Endothelial cell of umbilical vein (primary cell): ENCODE data around the gene RGS6. TPM values are rescaled to one million over a fixed set of nuclear protein-coding genes. Genes with fewer than 3 reads are reported as not detected.

Experiments
- BruUV-seq: library from RNA; stranded (reverse); fragments of 400-500 nt; replicated peaks from 2 replicates; lab custom pipeline; 2021; lab: Mats Ljungman, UMichigan
- CTCF ChIA-PET: fragments of 300-600, 350-600 bp; sonication (Branson Sonifier 250); formaldehyde crosslinking; loops from one replicate; lab custom pipeline; 2021; ENCODE audit warnings: antibody characterized with exemption, inconsistent platforms; lab: Charles Lee
- POLR2A ChIA-PET: fragments of 300-600, 350-600 bp; sonication (Branson Sonifier 250); formaldehyde crosslinking; loops from one replicate; lab custom pipeline; 2021; ENCODE audit warnings: antibody characterized with exemption, inconsistent platforms; lab: Charles Lee
- DNase-seq: peaks from one replicate; pipeline ENCODE4 v3.0.0-alpha.2; 2011; ENCODE audit warnings: low read depth, low spot score
- FAIRE-seq: peaks from 2 replicates; lab custom pipeline; 2011; peaks lifted over from hg19 to GRCh38; lab: Jason Lieb, UNC
- H2AFZ ChIP-seq: 2 replicates; pipeline ENCODE4 v1.6.0; 2012; ENCODE audit warnings: low read depth, low read length, control low read depth, inconsistent platforms
- H3K27ac ChIP-seq: 2 replicates; pipeline ENCODE4 v1.5.1; 2011; ENCODE audit warnings: low read depth, mild to moderate bottlenecking, control low read depth, low read length, moderate library complexity; ENCODE audit not compliant: insufficient read depth
- H3K27me3 ChIP-seq, 2 experiments: 2 replicates each; pipeline versions ENCODE4 v1.6.0 to v1.6.1; 2011; ENCODE audit warnings: low read length in 2 of 2, mixed read lengths in 1 of 2; ENCODE audit not compliant: control insufficient read depth in 2 of 2, insufficient read depth in 2 of 2
- H3K36me3 ChIP-seq, 2 experiments: 2 replicates in 1 of 2; 3 replicates in 1 of 2; pipeline ENCODE4 v1.5.1; 2011; ENCODE audit warnings: low read length in 2 of 2, mild to moderate bottlenecking in 1 of 2, moderate library complexity in 1 of 2; ENCODE audit not compliant: control insufficient read depth in 2 of 2, insufficient read depth in 2 of 2; ENCODE audit errors: extremely low read depth in 1 of 2
- H3K4me1 ChIP-seq: 3 replicates; pipeline ENCODE4 v1.5.1; 2011; ENCODE audit warnings: mild to moderate bottlenecking, low read length; ENCODE audit not compliant: control insufficient read depth, insufficient read depth; ENCODE audit errors: extremely low read depth
- H3K4me2 ChIP-seq: 2 replicates; pipeline ENCODE4 v1.6.1; 2011; ENCODE audit warnings: low read length, control low read depth, mixed read lengths; ENCODE audit not compliant: insufficient read depth
- H3K4me3 ChIP-seq, 3 experiments: fragments of 200-600 bp in 1 of 3; sonication (generic), shearing (Covaris generic) in 1 of 3; replicated peaks in 1 of 3; 2 replicates each; pipeline ENCODE4 v1.5.1; 2011 to 2016; ENCODE audit warnings: control low read depth in 3 of 3, low read length in 3 of 3, mild to moderate bottlenecking in 2 of 3, inconsistent platforms in 1 of 3, low read depth in 1 of 3, moderate library complexity in 1 of 3; ENCODE audit not compliant: insufficient read depth in 1 of 3
- H3K79me2 ChIP-seq: 2 replicates; pipeline ENCODE4 v1.6.0; 2012; ENCODE audit warnings: low read length, inconsistent platforms; ENCODE audit not compliant: control insufficient read depth, insufficient read depth
- H3K9ac ChIP-seq: replicated peaks from 2 replicates; pipeline ENCODE3; 2011; ENCODE audit warnings: low read length, control low read depth; ENCODE audit not compliant: insufficient read depth; ENCODE audit errors: extremely low read depth
- H3K9me1 ChIP-seq: replicated peaks from 3 replicates; pipeline ENCODE4 v1.6.0; 2011; ENCODE audit warnings: mild to moderate bottlenecking, low read length; ENCODE audit not compliant: control insufficient read depth, insufficient read depth; ENCODE audit errors: extremely low read depth
- H3K9me3 ChIP-seq: replicated peaks from 2 replicates; pipeline ENCODE4 v1.5.1; 2012; ENCODE audit warnings: low read length, inconsistent platforms; ENCODE audit not compliant: control insufficient read depth, insufficient read depth
- H4K20me1 ChIP-seq: replicated peaks from 2 replicates; pipeline ENCODE3; 2011; ENCODE audit warnings: mild to moderate bottlenecking, low read length; ENCODE audit not compliant: control insufficient read depth, insufficient read depth; ENCODE audit errors: extremely low read depth
- EZH2 ChIP-seq: IDR thresholded peaks from 2 replicates; pipeline ENCODE4 v1.6.1; 2012; ENCODE audit warnings: borderline replicate concordance, low read depth, mild to moderate bottlenecking, moderate library complexity, low read length, inconsistent platforms; ENCODE audit not compliant: severe bottlenecking
- FOS ChIP-seq: IDR thresholded peaks from 2 replicates; pipeline ENCODE4 v1.6.1; 2011; ENCODE audit warnings: mild to moderate bottlenecking, low read length, moderate library complexity, borderline replicate concordance; ENCODE audit not compliant: insufficient read depth
- GATA2 ChIP-seq: IDR thresholded peaks from 2 replicates; pipeline ENCODE4 v1.7.0; 2011; ENCODE audit warnings: low read depth, mild to moderate bottlenecking, moderate library complexity, mixed read lengths, low read length; ENCODE audit not compliant: insufficient read length, insufficient read depth
- JUN ChIP-seq: IDR thresholded peaks from 2 replicates; pipeline ENCODE4 v1.6.1; 2011; ENCODE audit warnings: borderline replicate concordance, low read depth; ENCODE audit not compliant: insufficient read length, insufficient read depth
- MYC ChIP-seq: IDR thresholded peaks from one replicate; pipeline ENCODE4 v1.6.1; 2011; ENCODE audit warnings: mild to moderate bottlenecking, low read depth, low read length
- POLR2A ChIP-seq: IDR thresholded peaks from 2 replicates; pipeline ENCODE4 v1.6.1; 2012; ENCODE audit warnings: low read depth, mild to moderate bottlenecking, control low read depth, low read length
- POLR2AphosphoS5 ChIP-seq: IDR thresholded peaks from 2 replicates; pipeline ENCODE4 v1.6.1; 2012; ENCODE audit warnings: low read depth, mild to moderate bottlenecking, control low read depth, low read length, moderate library complexity; ENCODE audit not compliant: insufficient read depth
- dilution Hi-C: fragments of 300-500 bp; cut with MboI; formaldehyde crosslinking; loops from one replicate; pipeline ENCODE4 v1.15.0; 2019; ENCODE audit warnings: low sequenced_read_pairs; ENCODE audit not compliant: extremely low pct_ligation_motif_present
- intact Hi-C: fragments of 100-400 bp; cut with micrococcal nuclease; formaldehyde crosslinking; loops from one replicate; pipeline ENCODE4 v1.10.0; 2022
- polyA plus RNA-seq, 4 experiments: library from polyadenylated mRNA; depleted of rRNA in 3 of 4; stranded (reverse) in 3 of 4; unstranded in 1 of 4; fragments of >200 nt; gene quantifications; 2 replicates each; pipeline versions ENCODE4 v1.2.1 to v1.2.3, GENCODE V29; 2011 to 2012; ENCODE audit warnings: missing spikeins in 1 of 4
- total RNA-seq: library from RNA; stranded (reverse); gene quantifications from 2 replicates; pipeline ENCODE4 v1.2.3, GENCODE V29; 2021
- TF ChIP-seq, protein P1 (sequence below), 2 donors: IDR thresholded peaks; 1 replicate in 1 of 2; 2 replicates in 1 of 2; pipeline ENCODE4 v1.5.1; 2011; ENCODE audit warnings: low read length in 2 of 2, mild to moderate bottlenecking in 2 of 2, moderate library complexity in 2 of 2, control low read depth in 1 of 2, inconsistent platforms in 1 of 2, low read depth in 1 of 2; ENCODE audit not compliant: insufficient read depth in 1 of 2; ENCODE audit errors: extremely low read depth in 1 of 2
- TF ChIP-seq, protein P2 (sequence below): IDR thresholded peaks from 2 replicates; pipeline ENCODE4 v1.6.1; 2011; ENCODE audit not compliant: insufficient read depth, insufficient read length

The RGS6 gene
- total and polyA plus RNA-seq, 2 donors (not counting 3 experiments of a cell fraction or from before 2014, with no cell fraction given) = not detected

DNA sequence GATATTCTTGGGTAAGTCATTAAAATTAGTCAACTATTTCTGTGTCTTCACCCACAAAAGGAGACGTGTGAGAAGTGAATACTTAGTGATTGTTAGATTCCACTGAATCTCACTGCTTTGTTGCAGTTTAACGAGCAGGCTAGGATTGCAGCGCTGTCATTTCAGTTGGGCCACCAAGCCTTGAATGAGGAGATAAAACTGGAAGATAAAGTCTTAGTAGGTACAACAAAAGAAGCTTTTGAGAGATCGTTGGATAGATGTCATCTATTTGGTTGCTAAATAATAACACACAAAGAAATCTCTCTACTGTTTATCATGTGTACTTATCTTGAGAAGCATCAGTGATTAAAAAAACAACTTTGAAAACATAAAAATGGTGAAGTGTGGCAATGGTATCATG is 132.3 kb downstream of the RGS6 start:
- dilution Hi-C loops = no loop called here
- BruUV-seq = no TSS peak
- H3K9me3 ChIP-seq = no peaks in the 10 kb centered on the region
- DNase-seq (no peak), FAIRE-seq (no peak)
- no peak overlapping the region for H3K4me2 ChIP-seq
- no peaks in the 10 kb centered on the region for H4K20me1 ChIP-seq
- no peaks in the 10 kb centered on the region for H3K9me1 ChIP-seq
- CTCF ChIA-PET = no interaction called here
- no peaks in the 10 kb centered on the region for H3K36me3 ChIP-seq
- H3K27me3 ChIP-seq = no peaks in the 10 kb centered on the region
- no peak overlapping the region for H2AFZ ChIP-seq
- H3K4me3 ChIP-seq = no peak overlapping the region
- no peaks in the 10 kb centered on the region for H3K4me1 ChIP-seq
- no peaks in the 10 kb centered on the region for H3K79me2 ChIP-seq
- intact Hi-C loops = no loop called here
- POLR2A ChIA-PET = no interaction called here
- H3K27ac ChIP-seq = no peak overlapping the region
- TF ChIP-seq, protein P1, sequence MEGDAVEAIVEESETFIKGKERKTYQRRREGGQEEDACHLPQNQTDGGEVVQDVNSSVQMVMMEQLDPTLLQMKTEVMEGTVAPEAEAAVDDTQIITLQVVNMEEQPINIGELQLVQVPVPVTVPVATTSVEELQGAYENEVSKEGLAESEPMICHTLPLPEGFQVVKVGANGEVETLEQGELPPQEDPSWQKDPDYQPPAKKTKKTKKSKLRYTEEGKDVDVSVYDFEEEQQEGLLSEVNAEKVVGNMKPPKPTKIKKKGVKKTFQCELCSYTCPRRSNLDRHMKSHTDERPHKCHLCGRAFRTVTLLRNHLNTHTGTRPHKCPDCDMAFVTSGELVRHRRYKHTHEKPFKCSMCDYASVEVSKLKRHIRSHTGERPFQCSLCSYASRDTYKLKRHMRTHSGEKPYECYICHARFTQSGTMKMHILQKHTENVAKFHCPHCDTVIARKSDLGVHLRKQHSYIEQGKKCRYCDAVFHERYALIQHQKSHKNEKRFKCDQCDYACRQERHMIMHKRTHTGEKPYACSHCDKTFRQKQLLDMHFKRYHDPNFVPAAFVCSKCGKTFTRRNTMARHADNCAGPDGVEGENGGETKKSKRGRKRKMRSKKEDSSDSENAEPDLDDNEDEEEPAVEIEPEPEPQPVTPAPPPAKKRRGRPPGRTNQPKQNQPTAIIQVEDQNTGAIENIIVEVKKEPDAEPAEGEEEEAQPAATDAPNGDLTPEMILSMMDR (IDR thresholded peaks at IDR 0.05; ENCODE audit: extremely low read depth in 1 of 2, insufficient read depth in 1 of 2, low read depth in 1 of 2, low read length in 2 of 2) = no peak
- TF ChIP-seq GATA2 (no peak), EZH2 (no peak), MYC (no peak), JUN (no peak), FOS (no peak), POLR2A (no peak), POLR2AphosphoS5 (no peak)
- TF ChIP-seq, protein P2, sequence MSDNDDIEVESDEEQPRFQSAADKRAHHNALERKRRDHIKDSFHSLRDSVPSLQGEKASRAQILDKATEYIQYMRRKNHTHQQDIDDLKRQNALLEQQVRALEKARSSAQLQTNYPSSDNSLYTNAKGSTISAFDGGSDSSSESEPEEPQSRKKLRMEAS = no peak
- no peak overlapping the region for H3K9ac ChIP-seq
